HG02943 (cell line): ENCODE data around the gene ABCA2.

Source experiments
- ATAC-seq: cut with Tn5 transposase; IDR thresholded peaks from one replicate; pipeline ENCODE4 v1.9.1; 2021; ENCODE audit warnings: mild to moderate bottlenecking, low read depth, moderate library complexity; ENCODE audit not compliant: unreplicated experiment

The ABCA2 gene

GRCh38 chr9:137002646-137003041 is 25.4 kb downstream of the ABCA2 start:
- ATAC-seq, result no peak

GRCh38 chr9:137001857-137002645 is 26.0 kb downstream of the ABCA2 start:
- no peak for ATAC-seq

- peak; percentile 65 for ATAC-seq
Observed at GRCh38 chr9:137000177-137000930, 27.7 kb downstream of the ABCA2 start.

- ATAC-seq, result no peak
Observed at GRCh38 chr9:136997830-136998234, 30.2 kb downstream of the ABCA2 start.

GRCh38 chr9:136997371-136997770 is 30.7 kb downstream of the ABCA2 start:
- ATAC-seq, result no peak

GRCh38 chr9:136996361-136997292 is 31.4 kb downstream of the ABCA2 start, which contains the start of gene CLIC3:
TSS of gene CLIC3 (minus strand) at chr9:136996568. CDS start at chr9:136996543, 25 bp downstream.
- no peak for ATAC-seq

GRCh38 chr9:136995772-136996311 is 32.2 kb downstream of the ABCA2 start:
- no peak for ATAC-seq

- ATAC-seq, result no peak
Observed at GRCh38 chr9:136995362-136995761, 32.7 kb downstream of the ABCA2 start.

GRCh38 chr9:136994888-136995230 is 33.2 kb downstream of the ABCA2 start:
- no peak for ATAC-seq

- ATAC-seq, result no peak
Observed at GRCh38 chr9:136994180-136994887, 33.7 kb downstream of the ABCA2 start.

- ATAC-seq, result peak; percentile 15
Observed at GRCh38 chr9:136992819-136993369, 35.1 kb downstream of the ABCA2 start.

- peak; percentile 71 for ATAC-seq
Observed at GRCh38 chr9:136991993-136992818, 35.8 kb downstream of the ABCA2 start, which contains the start of gene PAXX. TSS of gene PAXX (plus strand) at chr9:136992422. CDS start at chr9:136992444, 22 bp downstream.

- ATAC-seq, result no peak
Observed at GRCh38 chr9:136990242-136990911, 37.7 kb downstream of the ABCA2 start.

- no peak for ATAC-seq
Observed at GRCh38 chr9:136988872-136989271, 39.2 kb downstream of the ABCA2 start.

GRCh38 chr9:136985853-136986252 is 42.2 kb downstream of the ABCA2 start:
- ATAC-seq, result no peak

GRCh38 chr9:136985027-136985602 is 42.9 kb downstream of the ABCA2 start:
- no peak for ATAC-seq

- no peak for ATAC-seq
Observed at GRCh38 chr9:136984464-136985026, 43.5 kb downstream of the ABCA2 start.
